Omental fat pad (tissue), 4 donors: ENCODE measurements around the gene CREB3. TPM values are rescaled to one million over a fixed set of nuclear protein-coding genes. Genes with fewer than 3 reads are reported as not detected.

Source experiments
- ATAC-seq: fragments of 150-250 bp; one replicate; pipeline ENCODE4 v1.9.1; 2016; ENCODE audit warnings: mild to moderate bottlenecking, moderate library complexity; ENCODE audit not compliant: low FRiP score
- DNase-seq: peaks from one replicate; pipeline ENCODE4 v3.0.0-alpha.2; 2019; ENCODE audit warnings: low spot score
- total RNA-seq, 4 donors: library from RNA; depleted of rRNA; stranded (reverse); fragments of >200 nt; gene quantifications; one replicate each; pipeline ENCODE4 v1.1.0, GENCODE V29; 2016
- TF ChIP-seq, protein P1 (sequence below), 3 donors: fragments of 450-650 bp; IDR thresholded peaks; one replicate each; pipeline ENCODE4 v1.5.1; 2016 to 2017; ENCODE audit warnings: antibody characterized with exemption in 3 of 3, mild to moderate bottlenecking in 3 of 3, moderate library complexity in 2 of 3

CREB3 gene
- total RNA-seq, 4 donors from 2014 or later = 43.2 to 48.3 (median 45.8) TPM

DNA sequence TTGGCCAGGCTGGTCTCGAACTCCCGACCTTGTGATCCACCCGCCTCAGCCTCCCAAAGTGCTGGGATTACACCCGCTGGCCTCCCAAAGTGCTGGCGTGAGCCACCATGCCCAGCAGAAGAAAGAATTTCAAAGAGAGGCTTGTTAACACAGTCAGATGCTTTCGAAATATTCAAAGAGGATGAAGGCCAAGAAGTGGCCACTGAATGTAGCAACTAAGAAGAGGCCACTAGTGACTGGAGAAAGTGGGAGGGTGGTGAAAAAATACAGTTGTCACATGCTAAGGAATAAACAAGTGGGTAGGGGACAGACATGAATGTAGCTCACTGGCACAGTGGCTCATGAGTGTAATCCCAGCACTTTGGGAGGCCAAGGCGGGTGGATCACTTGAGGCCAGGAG lies 29.8 kb upstream of the CREB3 start:
- ATAC-seq (no peak), DNase-seq (no peak)
- TF ChIP-seq, protein P1, sequence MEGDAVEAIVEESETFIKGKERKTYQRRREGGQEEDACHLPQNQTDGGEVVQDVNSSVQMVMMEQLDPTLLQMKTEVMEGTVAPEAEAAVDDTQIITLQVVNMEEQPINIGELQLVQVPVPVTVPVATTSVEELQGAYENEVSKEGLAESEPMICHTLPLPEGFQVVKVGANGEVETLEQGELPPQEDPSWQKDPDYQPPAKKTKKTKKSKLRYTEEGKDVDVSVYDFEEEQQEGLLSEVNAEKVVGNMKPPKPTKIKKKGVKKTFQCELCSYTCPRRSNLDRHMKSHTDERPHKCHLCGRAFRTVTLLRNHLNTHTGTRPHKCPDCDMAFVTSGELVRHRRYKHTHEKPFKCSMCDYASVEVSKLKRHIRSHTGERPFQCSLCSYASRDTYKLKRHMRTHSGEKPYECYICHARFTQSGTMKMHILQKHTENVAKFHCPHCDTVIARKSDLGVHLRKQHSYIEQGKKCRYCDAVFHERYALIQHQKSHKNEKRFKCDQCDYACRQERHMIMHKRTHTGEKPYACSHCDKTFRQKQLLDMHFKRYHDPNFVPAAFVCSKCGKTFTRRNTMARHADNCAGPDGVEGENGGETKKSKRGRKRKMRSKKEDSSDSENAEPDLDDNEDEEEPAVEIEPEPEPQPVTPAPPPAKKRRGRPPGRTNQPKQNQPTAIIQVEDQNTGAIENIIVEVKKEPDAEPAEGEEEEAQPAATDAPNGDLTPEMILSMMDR (IDR thresholded peaks at IDR 0.05) = no peak

DNA sequence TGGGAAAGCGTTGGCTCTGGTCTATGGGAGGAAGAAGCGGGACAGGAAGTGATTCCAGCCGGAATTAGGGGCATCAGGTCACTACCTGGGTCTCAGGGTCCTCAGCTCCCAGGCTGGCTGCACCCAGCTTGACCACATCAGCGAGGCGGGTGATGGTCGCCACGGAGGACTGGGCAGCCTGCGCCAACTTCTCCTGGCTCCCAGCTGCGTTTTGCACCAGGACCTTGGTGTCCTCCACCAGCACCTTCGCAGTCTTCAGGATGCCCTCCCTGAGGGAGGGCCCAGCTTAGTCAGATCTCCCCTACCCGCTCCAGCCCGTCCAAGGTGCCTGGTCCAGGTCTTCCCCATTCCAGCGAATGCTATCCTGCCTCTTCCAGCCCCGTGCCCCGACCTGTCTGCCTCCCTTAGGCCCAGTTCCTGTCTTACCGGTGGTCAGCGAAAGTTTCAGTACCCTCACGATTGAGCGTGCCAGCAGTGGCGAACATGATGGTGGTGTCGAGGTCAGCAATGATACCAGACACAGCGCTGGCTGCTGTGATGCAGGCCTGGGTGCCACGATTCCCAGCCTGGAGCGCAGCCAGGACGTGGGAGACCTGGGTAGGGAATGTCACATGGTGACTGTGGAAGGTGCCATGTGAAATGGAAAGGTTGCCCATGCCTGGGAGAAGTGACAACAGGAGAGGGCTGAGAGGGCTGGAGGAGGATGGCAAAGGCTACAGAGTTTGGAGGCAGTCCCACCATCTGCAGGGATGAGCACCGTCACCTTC lies 28.4 kb upstream of the CREB3 start:
- TF ChIP-seq, protein P1 (IDR thresholded peaks at IDR 0.05) = no peak
- ATAC-seq (no peak), DNase-seq (no peak)

DNA sequence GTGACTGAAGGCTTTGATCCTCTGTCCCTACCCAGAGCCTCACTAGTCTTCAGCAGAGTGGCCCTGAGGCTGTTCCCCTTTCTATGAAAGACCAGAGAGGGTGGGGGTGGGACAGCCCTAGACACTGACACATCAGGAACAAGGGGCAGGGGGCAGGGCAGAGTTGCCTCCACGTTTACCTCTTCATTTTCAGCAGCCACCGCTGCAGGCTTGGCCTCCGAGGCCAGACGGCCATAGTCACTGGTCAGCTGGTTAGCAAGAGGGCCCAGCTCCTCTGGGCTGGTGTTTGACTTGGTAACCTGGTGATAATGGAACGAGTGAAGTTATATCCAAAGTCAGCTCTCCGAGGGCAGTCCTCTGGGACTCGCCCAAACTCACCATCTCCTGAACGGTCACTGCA lies 27.1 kb upstream of the CREB3 start:
- DNase-seq (no peak), ATAC-seq (no peak)
- TF ChIP-seq, protein P1 (IDR thresholded peaks at IDR 0.05) = no peak

DNA sequence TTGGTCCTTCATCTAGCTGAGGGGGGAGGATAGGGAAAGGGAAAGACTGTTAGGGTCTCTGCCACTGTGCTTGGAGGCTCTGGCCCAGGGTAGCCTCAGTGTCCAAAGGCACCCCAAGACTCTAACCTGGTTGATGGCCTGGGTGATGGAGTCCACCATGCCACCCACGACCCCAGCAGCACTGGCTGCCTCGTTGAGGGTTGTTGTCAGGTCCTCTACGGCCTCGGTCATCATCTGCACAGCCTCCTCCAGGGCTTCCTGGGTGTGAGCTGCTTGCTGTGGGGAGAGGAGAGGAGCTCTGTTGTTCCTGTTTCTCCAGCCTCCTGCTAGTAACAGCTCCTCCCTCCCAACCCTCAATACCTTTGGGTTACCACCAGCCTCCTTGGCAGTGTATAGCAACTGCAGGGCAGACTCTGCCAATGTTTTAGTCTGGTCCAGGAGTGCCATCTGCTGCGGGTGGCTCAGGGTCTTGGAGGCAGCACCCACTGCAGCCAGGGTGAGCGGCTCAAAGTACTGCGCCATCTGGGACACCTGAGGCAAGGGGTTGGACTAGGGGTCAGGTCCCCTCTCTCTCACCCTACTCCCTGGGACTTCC lies 26.5 kb upstream of the CREB3 start:
- TF ChIP-seq, protein P1 (IDR thresholded peaks at IDR 0.05) = no peak
- DNase-seq = no peak

DNA sequence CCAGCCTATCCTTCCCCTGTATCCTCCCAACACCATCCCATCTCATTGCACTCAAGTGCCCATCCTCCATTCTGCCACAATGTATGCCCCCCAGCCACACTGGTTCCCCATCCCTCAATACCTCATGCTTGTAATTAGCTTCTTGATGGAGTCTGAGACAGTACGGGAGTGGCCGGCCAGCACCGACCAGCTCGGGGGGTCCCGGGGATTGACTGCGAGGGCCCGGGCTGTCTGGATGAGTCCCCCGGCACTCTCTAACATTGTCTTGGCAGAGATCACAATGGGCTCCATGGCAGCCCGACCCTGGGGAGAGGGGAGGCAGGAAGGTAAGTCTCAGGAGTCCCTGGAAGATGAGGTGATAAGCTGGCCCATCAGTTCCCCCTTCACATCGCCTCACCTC lies 25.5 kb upstream of the CREB3 start:
- DNase-seq = no peak
- peak; percentile 22 for ATAC-seq
- TF ChIP-seq, protein P1 (IDR thresholded peaks at IDR 0.05) = no peak

More for the DNA sequence above, 26.5 kb upstream of the CREB3 start:
- no peak for ATAC-seq

DNA sequence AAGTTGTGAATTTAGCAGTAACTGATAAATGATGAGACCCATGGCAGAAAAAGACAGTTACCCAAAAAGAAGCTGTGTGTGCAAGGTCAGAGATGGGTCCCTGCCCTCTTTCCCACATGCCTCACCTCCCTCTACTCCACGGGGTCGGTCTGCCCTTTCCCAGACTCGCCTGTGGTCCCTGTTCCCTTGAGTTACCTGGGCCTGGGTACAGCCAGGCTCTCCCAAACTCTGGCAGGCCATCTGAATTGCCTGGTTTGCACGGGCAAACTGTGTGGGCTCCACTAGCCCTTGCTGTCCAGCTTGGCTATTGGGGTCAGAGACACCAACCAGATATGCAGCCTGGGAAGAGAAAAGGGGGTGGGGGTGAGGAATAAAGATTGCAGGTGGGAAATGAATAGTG lies 24.3 kb upstream of the CREB3 start:
- ATAC-seq (no peak), DNase-seq (no peak)
- TF ChIP-seq, protein P1 (IDR thresholded peaks at IDR 0.05) = no peak
